Measurements from ENCODE around the gene CMIP.

DNA sequence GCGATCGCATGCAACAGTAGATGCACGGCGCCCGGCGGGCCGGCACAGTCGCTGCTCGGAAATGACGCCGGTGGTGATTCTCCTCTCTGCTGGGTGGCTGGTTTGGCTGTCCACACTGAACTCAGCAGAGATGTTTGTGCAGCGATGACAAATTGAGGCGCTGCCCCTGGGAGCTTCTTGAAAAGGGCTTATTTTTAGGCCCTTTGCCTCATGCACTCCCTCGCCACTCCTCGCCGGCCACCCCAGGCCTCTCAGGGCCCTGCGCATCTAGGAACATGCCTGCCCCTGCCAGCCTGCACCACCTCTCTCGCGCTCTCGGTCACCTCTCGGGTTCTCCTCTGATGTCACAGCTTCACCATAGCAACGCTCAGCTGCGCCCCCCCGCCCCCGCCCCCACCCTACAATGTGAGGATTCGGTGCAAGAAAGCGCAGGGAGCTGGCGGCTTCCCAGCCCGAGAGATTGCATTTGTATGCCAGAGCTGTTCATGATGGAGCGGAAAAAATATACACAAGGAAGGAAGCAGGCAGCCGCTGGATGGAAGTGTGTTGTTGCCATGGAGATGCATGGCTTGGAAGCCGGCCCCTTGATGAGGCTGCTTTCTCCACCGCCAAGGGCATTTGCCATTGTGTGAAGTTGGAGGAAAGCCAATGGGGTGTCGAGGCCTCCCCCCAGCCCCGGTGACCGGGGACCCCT is 253.2 kb downstream of the CMIP start:
- TF ChIP-seq CTCF (IDR thresholded peaks at IDR 0.05) (no peak), EZH2 (IDR thresholded peaks at IDR 0.05) (no peak), EZH2phosphoT487 (IDR thresholded peaks at IDR 0.05) (no peak)

Measured in neural progenitor cell (in vitro differentiated cells).